IMR-90 (cell line): ENCODE measurements around the gene MTCH2. TPM values are rescaled to one million over a fixed set of nuclear protein-coding genes. Genes with fewer than 3 reads are reported as not detected.

ENCODE experiments used
- ATAC-seq: fragments of 200-7000 bp; cut with Tn5 transposase; 2 replicates; pipeline ENCODE4 v1.9.1; 2020; ENCODE audit warnings: low read depth, mild to moderate bottlenecking, moderate library complexity
- BruUV-seq: library from RNA; stranded (reverse); fragments of 400-500 nt; replicated peaks from 2 replicates; lab custom pipeline; 2021; lab: Mats Ljungman, UMichigan
- CTCF ChIA-PET: fragments of 300-600 bp; formaldehyde crosslinking; extraction: SDS; loops from one replicate; lab custom pipeline; 2021; ENCODE audit warnings: antibody characterized with exemption; lab: Yijun Ruan, JAX
- POLR2A ChIA-PET: fragments of 300-600 bp; sonication (Branson Sonifier 250); formaldehyde crosslinking; loops from one replicate; lab custom pipeline; 2022; ENCODE audit warnings: antibody characterized with exemption; ENCODE audit not compliant: unreplicated experiment; lab: Charles Lee
- DNase-seq: peaks from one replicate; pipeline ENCODE4 v3.0.0; 2013
- H2AFZ ChIP-seq: replicated peaks from 2 replicates; pipeline ENCODE3; 2013; ENCODE audit warnings: low read length, mild to moderate bottlenecking; ENCODE audit not compliant: poor library complexity
- H2AK5ac ChIP-seq: 2 replicates; pipeline ENCODE4 v1.6.1; 2013; ENCODE audit warnings: low read depth, low read length, inconsistent platforms
- H2AK9ac ChIP-seq: replicated peaks from 2 replicates; pipeline ENCODE3; 2013; ENCODE audit warnings: mild to moderate bottlenecking, low read depth, low read length, moderate library complexity; ENCODE audit not compliant: poor library complexity
- H2BK120ac ChIP-seq: 2 replicates; pipeline ENCODE4 v1.6.1; 2013; ENCODE audit warnings: low read depth, low read length, inconsistent platforms
- H2BK15ac ChIP-seq: 3 replicates; pipeline ENCODE4 v1.6.1; 2013; ENCODE audit warnings: low read depth, low read length, inconsistent platforms
- H2BK20ac ChIP-seq: 2 replicates; pipeline ENCODE4 v1.6.1; 2013; ENCODE audit warnings: low read depth, mild to moderate bottlenecking, inconsistent platforms, low read length, moderate library complexity
- H2BK5ac ChIP-seq: 2 replicates; pipeline ENCODE4 v1.6.1; 2013; ENCODE audit warnings: mild to moderate bottlenecking, low read depth, low read length, inconsistent platforms; ENCODE audit not compliant: poor library complexity, severe bottlenecking
- H3K14ac ChIP-seq: replicated peaks from 2 replicates; pipeline ENCODE4 v1.6.1; 2013; ENCODE audit warnings: low read depth, low read length, inconsistent platforms
- H3K18ac ChIP-seq: 2 replicates; pipeline ENCODE4 v1.6.1; 2013; ENCODE audit warnings: low read depth, low read length, control low read depth
- H3K23ac ChIP-seq: 2 replicates; pipeline ENCODE4 v1.6.1; 2013; ENCODE audit warnings: low read depth, low read length, inconsistent platforms
- H3K27ac ChIP-seq: 2 replicates; pipeline ENCODE4 v1.5.1; 2013; ENCODE audit warnings: mild to moderate bottlenecking, control low read depth, low read length; ENCODE audit not compliant: insufficient read depth
- H3K27me3 ChIP-seq: 2 replicates; pipeline ENCODE4 v1.6.1; 2013; ENCODE audit warnings: low read length; ENCODE audit not compliant: control insufficient read depth, insufficient read depth
- H3K36me3 ChIP-seq: 2 replicates; pipeline ENCODE4 v1.6.1; 2013; ENCODE audit warnings: low read length, mixed read lengths; ENCODE audit not compliant: control insufficient read depth, insufficient read depth
- H3K4ac ChIP-seq: 2 replicates; pipeline ENCODE4 v1.6.1; 2013; ENCODE audit warnings: low read depth, low read length, inconsistent platforms
- H3K4me1 ChIP-seq: 2 replicates; pipeline ENCODE4 v1.6.1; 2013; ENCODE audit warnings: low read length, mixed read lengths; ENCODE audit not compliant: control insufficient read depth, insufficient read depth
- H3K4me2 ChIP-seq: 2 replicates; pipeline ENCODE4 v1.6.1; 2013; ENCODE audit warnings: low read depth, mild to moderate bottlenecking, control low read depth, low read length, moderate library complexity
- H3K4me3 ChIP-seq: 2 replicates; pipeline ENCODE4 v1.5.1; 2013; ENCODE audit warnings: low read depth, mild to moderate bottlenecking, control low read depth, low read length, moderate library complexity; ENCODE audit not compliant: insufficient read depth
- H3K56ac ChIP-seq: 2 replicates; pipeline ENCODE4 v1.6.1; 2013; ENCODE audit warnings: low read length, inconsistent platforms; ENCODE audit not compliant: insufficient read depth; ENCODE audit errors: extremely low read depth
- H3K79me1 ChIP-seq, 2 experiments: 2 replicates each; pipeline ENCODE4 v1.6.1; 2013; ENCODE audit warnings: low read length in 2 of 2, inconsistent platforms in 1 of 2, low read depth in 1 of 2
- H3K9ac ChIP-seq: 2 replicates; pipeline ENCODE4 v1.6.1; 2013; ENCODE audit warnings: low read depth, low read length, control low read depth
- H3K9me1 ChIP-seq: 2 replicates; pipeline ENCODE4 v1.6.1; 2013; ENCODE audit warnings: low read length, inconsistent platforms; ENCODE audit not compliant: insufficient read depth
- H3K9me3 ChIP-seq: 2 replicates; pipeline ENCODE4 v1.6.1; 2013; ENCODE audit warnings: low read length; ENCODE audit not compliant: control insufficient read depth, insufficient read depth
- H4K20me1 ChIP-seq: 2 replicates; pipeline ENCODE4 v1.6.1; 2013; ENCODE audit warnings: low read length, inconsistent platforms; ENCODE audit not compliant: insufficient read depth
- H4K5ac ChIP-seq: 2 replicates; pipeline ENCODE4 v1.6.1; 2013; ENCODE audit warnings: mild to moderate bottlenecking, low read depth, low read length, control low read depth
- H4K8ac ChIP-seq, 2 experiments: 2 replicates each; pipeline ENCODE4 v1.6.1; 2013; ENCODE audit warnings: low read depth in 2 of 2, low read length in 2 of 2, control low read depth in 1 of 2, inconsistent platforms in 1 of 2
- H4K91ac ChIP-seq: 2 replicates; pipeline ENCODE4 v1.6.1; 2013; ENCODE audit warnings: low read depth, low read length, inconsistent platforms; ENCODE audit not compliant: insufficient read depth
- BHLHE40 ChIP-seq: fragments of 150-350 bp; IDR thresholded peaks from 2 replicates; pipeline ENCODE4 v1.6.1; 2016; ENCODE audit warnings: mild to moderate bottlenecking, low read depth, low read length
- CEBPB ChIP-seq: IDR thresholded peaks from 2 replicates; pipeline ENCODE4 v1.6.1; 2012; ENCODE audit warnings: low read depth, low read length, improper control_type of control experiment
- CHD1 ChIP-seq: IDR thresholded peaks from 2 replicates; pipeline ENCODE4 v1.6.1; 2012; ENCODE audit warnings: low read depth, low read length, improper control_type of control experiment
- CTCF ChIP-seq: conservative IDR thresholded peaks from 2 replicates; pipeline ENCODE4 v1.5.1; 2012; ENCODE audit warnings: mild to moderate bottlenecking, low read depth, low read length, improper control_type of control experiment
- ELK1 ChIP-seq: fragments of 150-350 bp; IDR thresholded peaks from 2 replicates; pipeline ENCODE4 v1.6.1; 2016; ENCODE audit warnings: low read depth, mild to moderate bottlenecking, low read length, moderate library complexity, borderline replicate concordance
- FOS ChIP-seq: fragments of 150-350 bp; IDR thresholded peaks from 2 replicates; pipeline ENCODE4 v1.6.1; 2016; ENCODE audit warnings: low read depth, low read length
- MAFK ChIP-seq: IDR thresholded peaks from 2 replicates; pipeline ENCODE4 v1.6.1; 2012; ENCODE audit warnings: low read depth, low read length, improper control_type of control experiment
- MAZ ChIP-seq: IDR thresholded peaks from 2 replicates; pipeline ENCODE4 v1.6.1; 2012; ENCODE audit warnings: low read depth, mild to moderate bottlenecking, low read length, improper control_type of control experiment, moderate library complexity, borderline replicate concordance
- MXI1 ChIP-seq: IDR thresholded peaks from 2 replicates; pipeline ENCODE4 v1.6.1; 2012; ENCODE audit warnings: low read depth, mild to moderate bottlenecking, low read length, moderate library complexity, borderline replicate concordance
- NFE2L2 ChIP-seq: fragments of 150-350 bp; IDR thresholded peaks from 2 replicates; pipeline ENCODE4 v1.6.1; 2016; ENCODE audit warnings: low read depth, mild to moderate bottlenecking, low read length
- POLR2A ChIP-seq: IDR thresholded peaks from 2 replicates; pipeline ENCODE4 v1.6.1; 2012; ENCODE audit warnings: mild to moderate bottlenecking, low read depth, low read length
- RAD21 ChIP-seq: IDR thresholded peaks from 2 replicates; pipeline ENCODE4 v1.6.1; 2012; ENCODE audit warnings: low read length, improper control_type of control experiment
- RCOR1 ChIP-seq: IDR thresholded peaks from 2 replicates; pipeline ENCODE4 v1.6.1; 2012; ENCODE audit warnings: mild to moderate bottlenecking, low read length, improper control_type of control experiment; ENCODE audit not compliant: insufficient replicate concordance
- RFX5 ChIP-seq: IDR thresholded peaks from 2 replicates; pipeline ENCODE4 v1.8.0; 2012; ENCODE audit warnings: low read depth, mild to moderate bottlenecking, low read length, moderate library complexity
- SMC3 ChIP-seq: fragments of 150-350 bp; IDR thresholded peaks from 2 replicates; pipeline ENCODE4 v1.6.1; 2016; ENCODE audit warnings: low read depth, mild to moderate bottlenecking, antibody characterized with exemption, low read length, moderate library complexity
- USF2 ChIP-seq: fragments of 150-350 bp; IDR thresholded peaks from 2 replicates; pipeline ENCODE4 v1.6.1; 2017; ENCODE audit warnings: mild to moderate bottlenecking, antibody characterized with exemption, low read length, low read depth
- WGBS, 2 experiments: methylation state at CpG; one replicate each; pipeline versions ENCODE4 v1.1.5 to v1.1.7; 2013; ENCODE audit warnings: missing lambda C conversion rate in 2 of 2; ENCODE audit not compliant: insufficient read length in 1 of 2; ENCODE audit errors: extremely low coverage in 2 of 2; 5-methylcytosine and 5-hydroxymethylcytosine counted together
- dilution Hi-C: fragments of 300-500 bp; cut with HindIII; formaldehyde crosslinking; loops from one replicate; pipeline ENCODE4 v1.14.3; 2018; ENCODE audit warnings: low sequenced_read_pairs; ENCODE audit not compliant: unreplicated experiment
- in situ Hi-C: fragments of 300-500 bp; cut with MboI; formaldehyde crosslinking; loops from 3 replicates; pipeline ENCODE4 v1.14.3; 2019; ENCODE audit warnings: low sequenced_read_pairs, inconsistent platforms, mixed read lengths
- intact Hi-C: fragments of 100-400 bp; cut with micrococcal nuclease; formaldehyde crosslinking; loops from 2 replicates; pipeline ENCODE4 v1.10.0; 2022
- polyA plus RNA-seq, 3 experiments: library from polyadenylated mRNA; depleted of rRNA; stranded (reverse); fragments of >200 nt; gene quantifications; 2 replicates each; pipeline ENCODE4 v1.2.3, GENCODE V29; 2012; ENCODE audit warnings: low replicate concordance in 1 of 3
- total RNA-seq: library from RNA; depleted of rRNA; stranded (reverse); fragments of >200 nt; gene quantifications from 2 replicates; pipeline ENCODE4 v1.2.3, GENCODE V29; 2012

Gene MTCH2
- total and polyA plus RNA-seq, 2 of the 4 experiments (the other 2 are of a cell fraction) = 103 to 163 TPM

GRCh38 chr11:47646019-47646418 lies 3.7 kb upstream of the MTCH2 start:
- Histone ChIP-seq H2AK9ac (no peak overlapping the region), H3K4me2 (no peak overlapping the region), H3K23ac (no peak overlapping the region), H3K4ac (no peak overlapping the region), H4K20me1 (no peaks in the 10 kb centered on the region), H4K91ac (no peak overlapping the region), H3K9ac (no peak overlapping the region), H3K4me1 (no peaks in the 10 kb centered on the region), H2AFZ (no peak overlapping the region), H2BK5ac (no peak overlapping the region), H3K36me3 (no peaks in the 10 kb centered on the region), H3K9me3 (no peaks in the 10 kb centered on the region), H2BK20ac (no peak overlapping the region), H4K5ac (no peak overlapping the region), H3K27ac (no peak overlapping the region), H4K8ac (no peak overlapping the region), H3K27me3 (no peaks in the 10 kb centered on the region; the same call in 1 of the 2 replicates), H3K9me1 (peaks cover 4% of the 10 kb centered on the region; the same call in 1 of the 2 replicates), H3K4me3 (no peak overlapping the region), H2BK120ac (no peak overlapping the region), H3K79me1 (peaks cover 6 to 16% of the 10 kb centered on the region in 2 experiments; a peak in 2 of 4 replicates), H3K56ac (no peak overlapping the region), H2AK5ac (no peak overlapping the region), H3K14ac (no peak overlapping the region), H2BK15ac (no peak overlapping the region), H3K18ac (no peak overlapping the region)
- ChIA-PET POLR2A (no interaction called here), CTCF (no interaction called here)
- WGBS, 2 experiments = 100% methylated on average over 2 of the region's 6 CpGs; no CpG with 5 or more reads in 1 of the 2 experiments
- no peak for DNase-seq
- no peak for TF ChIP-seq NFE2L2
- no peak for TF ChIP-seq MXI1
- TF ChIP-seq MAZ = no peak
- no peak for TF ChIP-seq RCOR1
- TF ChIP-seq RFX5 = no peak
- TF ChIP-seq RAD21 = no peak
- no peak for TF ChIP-seq CHD1
- TF ChIP-seq MAFK = no peak
- TF ChIP-seq CTCF = no peak
- no peak for TF ChIP-seq USF2
- no peak for TF ChIP-seq FOS
- TF ChIP-seq CEBPB = no peak
- no peak for TF ChIP-seq SMC3
- no peak for TF ChIP-seq ELK1
- no peak for TF ChIP-seq BHLHE40
- no peak for TF ChIP-seq POLR2A
- in situ Hi-C loops = no loop called here
- ATAC-seq = no peak
- no TSS peak for BruUV-seq
- dilution Hi-C loops = no loop called here
- intact Hi-C loops = no loop called here
